DOHH2 (cell line): ENCODE data around the gene COL5A3.

Source experiments
- H3F3A ChIP-seq: fragments of 200-600 bp; sonication (generic), shearing (Covaris generic); 2 replicates; pipeline ENCODE4 v1.6.0; 2016; ENCODE audit warnings: antibody characterized with exemption, mild to moderate bottlenecking; ENCODE audit not compliant: control insufficient read depth, insufficient read depth
- H3K27ac ChIP-seq: fragments of 200-600 bp; sonication (generic); 2 replicates; pipeline ENCODE4 v1.5.1; 2014; ENCODE audit warnings: low read depth, mild to moderate bottlenecking, low read length, moderate library complexity
- H3K27me3 ChIP-seq: fragments of 200-600 bp; sonication (generic); 2 replicates; pipeline ENCODE4 v1.6.1; 2014; ENCODE audit warnings: mild to moderate bottlenecking, low read length, mixed read lengths; ENCODE audit not compliant: control insufficient read depth
- H3K36me3 ChIP-seq: fragments of 200-600 bp; sonication (generic); 2 replicates; pipeline ENCODE4 v1.6.1; 2014; ENCODE audit warnings: mild to moderate bottlenecking, low read length, moderate library complexity, mixed read lengths; ENCODE audit not compliant: control insufficient read depth
- H3K4me1 ChIP-seq: fragments of 200-600 bp; sonication (generic); 2 replicates; pipeline ENCODE4 v1.6.1; 2014; ENCODE audit warnings: mild to moderate bottlenecking, low read length, mixed read lengths; ENCODE audit not compliant: control insufficient read depth
- H3K4me2 ChIP-seq: fragments of 200-600 bp; sonication (generic); 2 replicates; pipeline ENCODE4 v1.6.0; 2014; ENCODE audit warnings: mild to moderate bottlenecking, low read length, moderate library complexity
- H3K4me3 ChIP-seq: fragments of 200-600 bp; sonication (generic); 2 replicates; pipeline ENCODE4 v1.5.1; 2014; ENCODE audit warnings: mild to moderate bottlenecking, low read length, mixed read lengths
- H3K79me2 ChIP-seq: fragments of 200-600 bp; sonication (generic); 2 replicates; pipeline ENCODE4 v1.6.1; 2014; ENCODE audit warnings: mild to moderate bottlenecking, low read length, mixed read lengths; ENCODE audit not compliant: control insufficient read depth
- H3K9me2 ChIP-seq: fragments of 200-600 bp; sonication (generic); replicated peaks from 2 replicates; pipeline ENCODE4 v1.6.1; 2014; ENCODE audit warnings: mild to moderate bottlenecking, low read length, mixed read lengths; ENCODE audit not compliant: control insufficient read depth
- H3K9me3 ChIP-seq: fragments of 200-600 bp; sonication (generic); 2 replicates; pipeline ENCODE4 v1.6.1; 2014; ENCODE audit warnings: antibody characterized with exemption, low read length, mixed read lengths; ENCODE audit not compliant: control insufficient read depth, insufficient read depth
- H4K20me1 ChIP-seq: fragments of 200-600 bp; sonication (generic); 2 replicates; pipeline ENCODE4 v1.6.0; 2014; ENCODE audit warnings: low read depth, mild to moderate bottlenecking, antibody characterized with exemption, low read length, moderate library complexity; ENCODE audit not compliant: control insufficient read depth, insufficient read depth
- CTCF ChIP-seq: fragments of 200-600 bp; sonication (generic); IDR thresholded peaks from one replicate; pipeline ENCODE4 v1.5.1; 2014; ENCODE audit warnings: antibody characterized with exemption, mild to moderate bottlenecking, low read depth, low read length; ENCODE audit not compliant: poor library complexity, severe bottlenecking
- EZH2phosphoT487 ChIP-seq: fragments of 200-600 bp; sonication (generic); IDR thresholded peaks from 2 replicates; pipeline ENCODE4 v1.6.1; 2017; ENCODE audit warnings: borderline replicate concordance, mild to moderate bottlenecking, antibody characterized with exemption, low read length, moderate library complexity, mixed read lengths

The COL5A3 gene

DNA sequence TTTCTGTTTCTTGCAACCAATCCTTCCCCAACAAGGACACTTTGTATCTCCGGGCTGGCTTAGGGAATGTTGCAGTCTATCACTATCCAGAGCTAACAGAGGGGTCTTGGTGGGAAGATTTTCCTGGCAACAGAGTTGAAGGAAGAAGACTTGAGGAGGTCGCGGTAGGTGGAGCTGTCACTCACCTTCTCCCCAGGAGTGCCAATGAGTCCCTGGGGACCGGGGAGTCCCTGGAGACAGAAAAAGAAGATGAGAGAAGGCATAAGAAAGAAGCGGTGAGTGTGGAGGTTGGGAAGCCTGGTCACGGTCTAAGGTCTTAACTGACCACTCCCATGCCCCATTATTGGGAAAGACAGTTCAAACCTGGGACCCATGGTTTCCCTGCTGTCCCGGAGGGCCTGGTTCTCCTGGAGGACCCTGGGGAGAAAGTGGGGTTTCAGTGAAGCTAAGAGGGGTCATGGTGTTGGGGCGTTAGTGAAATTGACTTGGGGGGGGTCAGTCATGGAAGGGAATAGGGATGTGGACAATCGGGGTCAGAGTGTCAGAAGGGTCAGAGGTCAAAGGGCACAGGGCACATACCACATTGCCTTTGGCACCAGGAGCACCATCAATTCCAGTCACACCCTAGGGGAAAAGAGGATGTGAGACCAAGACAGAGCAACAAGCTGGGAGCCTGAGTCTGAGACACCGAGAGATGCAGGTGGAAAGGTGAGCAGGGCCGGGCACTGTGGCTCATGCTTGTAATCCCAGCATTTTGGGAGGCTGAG, 18.7 kb downstream of the COL5A3 start:
- TF ChIP-seq EZH2phosphoT487 (no peak), CTCF (no peak)
- no peaks in the 10 kb centered on the region for H3K79me2 ChIP-seq
- no peaks in the 10 kb centered on the region for H3K9me3 ChIP-seq
- H3K4me3 ChIP-seq, result no peak overlapping the region
- no peaks in the 10 kb centered on the region for H4K20me1 ChIP-seq
- no peaks in the 10 kb centered on the region for H3K4me1 ChIP-seq
- no peaks in the 10 kb centered on the region for H3K27me3 ChIP-seq
- H3K4me2 ChIP-seq, result no peak overlapping the region
- H3K27ac ChIP-seq, result no peak overlapping the region
- H3K9me2 ChIP-seq, result no peaks in the 10 kb centered on the region
- H3F3A ChIP-seq, result no peaks in the 10 kb centered on the region
- no peaks in the 10 kb centered on the region for H3K36me3 ChIP-seq

DNA sequence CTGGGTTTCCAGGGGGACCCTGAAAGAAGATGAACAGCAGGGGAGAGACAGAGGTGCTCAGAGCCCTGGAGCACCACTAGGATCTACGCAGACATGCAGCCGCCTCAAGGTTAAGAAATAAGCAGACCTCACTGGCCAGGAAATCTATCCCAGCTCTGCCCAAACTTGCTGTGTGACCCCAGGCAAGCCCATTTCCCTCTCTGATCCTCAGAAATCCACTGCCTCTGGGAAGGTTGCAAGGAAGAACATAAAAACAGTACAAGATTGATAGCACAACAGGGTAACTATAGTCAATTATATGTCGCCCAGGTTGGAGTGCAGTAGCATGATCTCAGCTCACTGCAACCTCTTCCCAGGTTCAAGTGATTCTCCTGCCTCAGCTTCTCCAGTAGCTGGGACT, 20.8 kb downstream of the COL5A3 start:
- Histone ChIP-seq H3K4me3 (no peak overlapping the region), H3K9me2 (no peaks in the 10 kb centered on the region), H3K4me1 (no peaks in the 10 kb centered on the region), H3K9me3 (no peaks in the 10 kb centered on the region), H3K79me2 (no peaks in the 10 kb centered on the region), H4K20me1 (no peaks in the 10 kb centered on the region), H3K4me2 (no peak overlapping the region), H3K27ac (no peak overlapping the region), H3K36me3 (no peaks in the 10 kb centered on the region), H3F3A (no peaks in the 10 kb centered on the region), H3K27me3 (no peaks in the 10 kb centered on the region)
- TF ChIP-seq EZH2phosphoT487, result no peak

DNA sequence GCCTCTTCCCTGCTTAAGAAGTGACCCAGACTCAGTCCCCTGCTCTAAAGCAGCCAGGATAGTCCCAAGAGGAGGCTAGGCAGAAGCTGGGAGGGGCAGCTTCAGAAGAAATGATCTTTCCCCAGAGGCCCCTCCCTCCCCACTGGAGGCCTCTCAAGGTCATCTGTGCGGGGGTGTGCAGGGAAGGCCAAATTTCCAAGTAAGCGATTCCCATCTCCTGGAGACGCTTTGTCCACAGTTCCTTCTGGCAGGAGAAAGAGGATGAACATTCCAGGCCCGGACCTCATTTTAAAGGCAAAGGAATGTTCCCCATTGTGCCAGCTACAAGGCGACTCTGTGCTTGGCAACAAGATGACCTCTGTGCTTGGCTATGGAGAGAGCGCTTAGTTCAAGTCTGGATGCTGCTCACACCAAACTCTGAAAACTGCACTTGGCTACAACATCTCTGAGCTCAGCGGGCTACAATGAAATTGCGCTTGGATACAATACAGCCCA, 23.5 kb downstream of the COL5A3 start:
- TF ChIP-seq EZH2phosphoT487, result no peak
- no peak for TF ChIP-seq CTCF
- Histone ChIP-seq H3K4me3 (no peak overlapping the region), H3K9me3 (no peaks in the 10 kb centered on the region), H3K27ac (no peak overlapping the region), H3K9me2 (no peaks in the 10 kb centered on the region), H3K27me3 (no peaks in the 10 kb centered on the region; the same call in 1 of the 2 replicates), H3K4me2 (no peak overlapping the region), H3K79me2 (no peaks in the 10 kb centered on the region), H4K20me1 (no peaks in the 10 kb centered on the region), H3K4me1 (no peaks in the 10 kb centered on the region), H3F3A (no peaks in the 10 kb centered on the region), H3K36me3 (no peaks in the 10 kb centered on the region)
